HepG2 (cell line): ENCODE measurements around the gene CD180. TPM values are rescaled to one million over a fixed set of nuclear protein-coding genes. Genes with fewer than 3 reads are reported as not detected.

Experiments used
- CEBPG ChIP-seq: IDR thresholded peaks from 2 replicates; pipeline ENCODE4 v1.6.1; 2016
- FOXA3 ChIP-seq: IDR thresholded peaks from 2 replicates; pipeline ENCODE4 v1.6.1; 2016; ENCODE audit warnings: missing genetic modification reagents, missing compliant biosample characterization
- FOXC1 ChIP-seq: sonication (generic); formaldehyde crosslinking; IDR thresholded peaks from 2 replicates; pipeline ENCODE4 v1.8.0; 2022; ENCODE audit warnings: mild to moderate bottlenecking, missing genetic modification reagents, borderline replicate concordance
- KAT7 ChIP-seq: IDR thresholded peaks from 2 replicates; pipeline ENCODE4 v1.6.1; 2018; ENCODE audit warnings: borderline replicate concordance, missing compliant biosample characterization
- KAT8 ChIP-seq: IDR thresholded peaks from 2 replicates; pipeline ENCODE4 v1.6.1; 2016; ENCODE audit warnings: missing genetic modification reagents, missing compliant biosample characterization
- MYNN ChIP-seq: sonication (generic); formaldehyde crosslinking; IDR thresholded peaks from 2 replicates; pipeline ENCODE4 v1.4.0; 2020; ENCODE audit warnings: mild to moderate bottlenecking, low read depth, missing genetic modification reagents
- MYPOP ChIP-seq: sonication (generic); formaldehyde crosslinking; IDR thresholded peaks from 2 replicates; pipeline ENCODE4 v1.8.1; 2023; ENCODE audit warnings: mild to moderate bottlenecking, moderate library complexity, missing genetic modification reagents
- TCF12 ChIP-seq, 2 experiments: fragments of 450-650 bp in 1 of 2; sonication (generic) in 1 of 2; formaldehyde crosslinking in 1 of 2; IDR thresholded peaks; 2 replicates each; pipeline versions ENCODE4 v1.6.1 to v1.8.0; 2017 to 2022; ENCODE audit warnings: antibody characterized with exemption in 1 of 2, mild to moderate bottlenecking in 1 of 2, missing genetic modification reagents in 1 of 2, moderate library complexity in 1 of 2
- ZBTB40 ChIP-seq, 2 experiments: fragments of 450-650 bp in 1 of 2; sonication (generic) in 1 of 2; formaldehyde crosslinking in 1 of 2; IDR thresholded peaks; 2 replicates each; pipeline versions ENCODE4 v1.6.1 to v1.8.0; 2016 to 2022; ENCODE audit warnings: antibody characterized with exemption in 1 of 2, mild to moderate bottlenecking in 1 of 2, missing genetic modification reagents in 1 of 2
- ZMYM3 ChIP-seq: sonication (generic); formaldehyde crosslinking; IDR thresholded peaks from 2 replicates; pipeline ENCODE4 v1.5.1; 2020; ENCODE audit warnings: mild to moderate bottlenecking, missing genetic modification reagents
- ZMYM4 ChIP-seq: sonication (generic); formaldehyde crosslinking; IDR thresholded peaks from 2 replicates; pipeline ENCODE4 v1.8.1; 2023; ENCODE audit warnings: mild to moderate bottlenecking, missing genetic modification reagents
- ZNF232 ChIP-seq: sonication (generic); formaldehyde crosslinking; IDR thresholded peaks from 2 replicates; pipeline ENCODE4 v1.4.0; 2020; ENCODE audit warnings: missing genetic modification reagents, borderline replicate concordance
- ZNF558 ChIP-seq: sonication (generic); formaldehyde crosslinking; IDR thresholded peaks from 2 replicates; pipeline ENCODE4 v1.9.0; 2022; ENCODE audit warnings: mild to moderate bottlenecking, missing genetic modification reagents, borderline replicate concordance
- ZNF766 ChIP-seq: sonication (generic); formaldehyde crosslinking; IDR thresholded peaks from 2 replicates; pipeline ENCODE4 v1.5.0; 2020; ENCODE audit warnings: missing genetic modification reagents, borderline replicate concordance
- ZNF780A ChIP-seq: sonication (generic); formaldehyde crosslinking; IDR thresholded peaks from 2 replicates; pipeline ENCODE4 v1.8.0; 2022; ENCODE audit warnings: mild to moderate bottlenecking, missing genetic modification reagents, moderate library complexity
- polyA plus RNA-seq, 8 experiments: library from polyadenylated mRNA; depleted of rRNA in 3 of 8; stranded (reverse) in 7 of 8; unstranded in 1 of 8; fragments of >200 nt; fragmentation: Illumina TruSeq in 4 of 8; extraction: Trizol in 4 of 8; gene quantifications; 2 replicates each; pipeline versions ENCODE4 v1.2.1 to v1.2.3, GENCODE V29; 2011 to 2016; ENCODE audit warnings: low read depth in 4 of 8, missing spikeins in 1 of 8, mixed read lengths in 1 of 8; ENCODE audit not compliant: insufficient read depth in 1 of 8
- total RNA-seq, 5 experiments: library from RNA; depleted of rRNA; stranded (reverse); fragments of >200 nt; fragmentation: Illumina TruSeq; extraction: Trizol; gene quantifications; 2 replicates each; pipeline ENCODE4 v1.2.3, GENCODE V29; 2016; ENCODE audit warnings: low read depth in 1 of 5
- TF ChIP-seq, protein P1 (sequence below): sonication (generic); formaldehyde crosslinking; IDR thresholded peaks from 2 replicates; pipeline ENCODE4 v1.4.0; 2020; ENCODE audit warnings: missing genetic modification reagents, mild to moderate bottlenecking, borderline replicate concordance

CD180 gene
- total and polyA plus RNA-seq, 2 of the 13 experiments (the other 11 are each of a cell fraction or from before 2014, with no cell fraction given) = not detected

GRCh38 chr5:67235399-67236110 is 39.0 kb upstream of the CD180 start (continued):
- TF ChIP-seq, protein P1, sequence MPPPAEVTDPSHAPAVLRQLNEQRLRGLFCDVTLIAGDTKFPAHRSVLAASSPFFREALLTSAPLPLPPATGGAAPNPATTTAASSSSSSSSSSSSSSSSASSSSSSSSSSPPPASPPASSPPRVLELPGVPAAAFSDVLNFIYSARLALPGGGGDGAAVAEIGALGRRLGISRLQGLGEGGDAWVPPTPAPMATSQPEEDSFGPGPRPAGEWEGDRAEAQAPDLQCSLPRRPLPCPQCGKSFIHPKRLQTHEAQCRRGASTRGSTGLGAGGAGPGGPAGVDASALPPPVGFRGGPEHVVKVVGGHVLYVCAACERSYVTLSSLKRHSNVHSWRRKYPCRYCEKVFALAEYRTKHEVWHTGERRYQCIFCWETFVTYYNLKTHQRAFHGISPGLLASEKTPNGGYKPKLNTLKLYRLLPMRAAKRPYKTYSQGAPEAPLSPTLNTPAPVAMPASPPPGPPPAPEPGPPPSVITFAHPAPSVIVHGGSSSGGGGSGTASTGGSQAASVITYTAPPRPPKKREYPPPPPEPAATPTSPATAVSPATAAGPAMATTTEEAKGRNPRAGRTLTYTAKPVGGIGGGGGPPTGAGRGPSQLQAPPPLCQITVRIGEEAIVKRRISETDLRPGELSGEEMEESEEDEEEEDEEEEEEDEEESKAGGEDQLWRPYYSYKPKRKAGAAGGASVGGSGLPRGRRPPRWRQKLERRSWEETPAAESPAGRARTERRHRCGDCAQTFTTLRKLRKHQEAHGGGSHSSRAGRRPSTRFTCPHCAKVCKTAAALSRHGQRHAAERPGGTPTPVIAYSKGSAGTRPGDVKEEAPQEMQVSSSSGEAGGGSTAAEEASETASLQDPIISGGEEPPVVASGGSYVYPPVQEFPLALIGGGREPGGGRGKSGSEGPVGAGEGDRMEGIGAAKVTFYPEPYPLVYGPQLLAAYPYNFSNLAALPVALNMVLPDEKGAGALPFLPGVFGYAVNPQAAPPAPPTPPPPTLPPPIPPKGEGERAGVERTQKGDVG (CRISPR knock-in tag) = no peak
- no peak for TF ChIP-seq ZNF558 (CRISPR knock-in tag)
- peak; percentile 85 for TF ChIP-seq ZMYM3 (CRISPR knock-in tag)
- 0 out of 2 replicates have a peak, but pooled peaks have one; percentile 22 for TF ChIP-seq KAT8 (CRISPR knock-in tag)
- TF ChIP-seq FOXC1 (CRISPR knock-in tag) = no peak
- no peak for TF ChIP-seq ZNF766 (CRISPR knock-in tag)
- peak; percentile 80 for TF ChIP-seq FOXA3 (CRISPR knock-in tag)
- TF ChIP-seq MYNN (CRISPR knock-in tag) = no peak
- no peak for TF ChIP-seq ZNF232 (CRISPR knock-in tag)
- TF ChIP-seq CEBPG (CRISPR knock-in tag) = peak; percentile 50; the same call in 1 of the 2 replicates
- TF ChIP-seq ZMYM4 (CRISPR knock-in tag) = peak; percentile 84
- TF ChIP-seq KAT7 (CRISPR knock-in tag) = no peak
- no peak for TF ChIP-seq ZBTB40 (IDR thresholded peaks at IDR 0.05)
- no peak for TF ChIP-seq ZBTB40 (CRISPR knock-in tag; IDR thresholded peaks at IDR 0.05)
- TF ChIP-seq TCF12 (IDR thresholded peaks at IDR 0.05) = no peak
- TF ChIP-seq TCF12 (CRISPR knock-in tag; IDR thresholded peaks at IDR 0.05) = no peak
- TF ChIP-seq MYPOP = no peak
- no peak for TF ChIP-seq ZNF780A (CRISPR knock-in tag)
